HG03432 (cell line): ENCODE measurements around the gene OXGR1.
A peak's percentile ranks its signal among the peaks of the same experiment; 100 is the strongest.
"Not testable (repeated sequence)": the region's sequence is repeated elsewhere in the genome, so short reads cannot be mapped to it uniquely, and the experiment has no call there.

Source experiments
- ATAC-seq: cut with Tn5 transposase; IDR thresholded peaks from one replicate; pipeline ENCODE4 v1.9.1; 2021; ENCODE audit warnings: mild to moderate bottlenecking, moderate library complexity; ENCODE audit not compliant: unreplicated experiment

Gene OXGR1

DNA sequence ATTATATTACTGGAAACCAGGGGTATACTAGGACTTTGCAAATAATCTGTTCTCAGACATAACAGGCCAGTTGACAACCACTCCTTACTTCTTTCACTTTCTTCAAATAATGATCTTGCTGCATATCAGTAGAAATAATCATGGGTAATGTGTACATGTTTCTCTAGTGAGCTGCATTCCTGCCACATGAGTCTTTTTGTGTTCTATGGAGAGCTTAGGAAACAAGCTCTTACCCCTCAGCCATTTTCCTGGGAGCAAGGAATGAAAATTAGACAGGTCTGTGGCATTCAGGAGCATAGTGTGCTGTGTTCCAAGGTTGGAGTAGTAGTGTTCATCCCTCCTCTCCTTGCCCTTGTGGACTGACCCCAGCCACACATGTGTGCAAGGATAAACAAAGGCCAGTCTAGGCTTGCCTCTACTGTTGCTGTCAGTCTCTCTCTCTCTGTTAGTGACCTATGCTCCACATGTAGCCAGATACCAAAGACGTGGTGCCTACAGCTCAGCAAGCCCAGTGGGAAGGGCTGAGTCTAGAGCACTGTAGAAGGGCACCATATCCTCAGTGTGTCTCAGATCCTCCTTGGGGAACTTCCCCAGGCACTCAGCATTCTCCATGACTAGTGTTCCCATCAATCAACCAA is 11.5 kb upstream of the OXGR1 start:
- no peak for ATAC-seq

- ATAC-seq: no peak
These were observed 10.6 kb upstream of the OXGR1 start for GRCh38 chr13:97004886-97005285.

DNA sequence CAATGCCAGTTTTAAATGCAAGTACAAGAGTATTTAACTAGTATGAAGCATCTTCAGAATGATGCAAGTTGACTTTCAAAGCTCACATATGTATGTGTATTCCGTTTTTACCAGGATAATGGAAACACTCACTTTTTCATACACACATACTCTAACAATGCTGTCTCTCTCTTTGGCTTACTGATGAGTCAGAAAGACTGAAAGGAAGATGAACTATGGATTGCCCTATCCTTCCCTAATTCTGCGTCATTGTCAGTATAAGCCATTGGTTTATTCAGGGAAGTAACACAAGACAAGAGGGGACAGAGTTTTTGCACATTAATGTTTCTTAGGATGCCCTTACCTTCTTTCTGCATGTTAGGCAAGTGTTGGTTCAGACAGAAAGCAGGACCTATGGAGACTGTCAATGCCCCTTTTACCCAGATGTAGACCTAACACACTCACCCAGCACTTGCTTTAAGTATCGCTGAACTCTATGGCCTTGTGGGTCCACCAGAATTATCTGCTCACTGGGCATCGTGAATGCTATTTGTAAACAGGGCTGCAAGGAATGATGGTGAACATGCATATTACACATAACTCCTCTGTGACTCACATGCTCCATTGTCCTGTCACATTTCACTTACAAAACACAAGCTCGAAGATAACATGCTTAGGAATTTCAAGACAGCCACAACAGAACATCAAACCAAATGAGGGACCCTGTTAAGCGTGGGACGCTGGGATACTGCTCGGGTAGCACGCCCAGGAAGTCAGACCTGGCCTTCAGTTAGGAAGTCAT is 10.0 kb upstream of the OXGR1 start:
- ATAC-seq: no peak

DNA sequence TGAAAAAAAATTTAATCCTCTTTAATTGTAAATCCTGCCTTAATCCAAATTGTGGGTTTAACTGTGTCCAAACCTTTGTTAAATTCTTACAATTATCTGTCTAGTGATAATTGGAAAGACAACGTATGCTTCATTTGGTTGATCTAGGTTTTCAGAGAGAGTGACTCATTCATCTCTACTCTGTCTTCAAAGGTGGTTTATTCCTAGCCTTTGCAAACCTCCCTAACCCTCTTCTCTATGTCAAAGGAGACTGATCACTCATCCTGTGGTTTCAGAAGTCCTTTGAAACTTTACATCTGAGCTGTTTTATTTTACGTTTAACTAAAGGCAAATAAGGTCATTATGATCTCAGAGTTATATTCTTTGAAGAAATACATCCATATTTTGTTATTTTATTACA is 8.8 kb upstream of the OXGR1 start:
- no peak for ATAC-seq

DNA sequence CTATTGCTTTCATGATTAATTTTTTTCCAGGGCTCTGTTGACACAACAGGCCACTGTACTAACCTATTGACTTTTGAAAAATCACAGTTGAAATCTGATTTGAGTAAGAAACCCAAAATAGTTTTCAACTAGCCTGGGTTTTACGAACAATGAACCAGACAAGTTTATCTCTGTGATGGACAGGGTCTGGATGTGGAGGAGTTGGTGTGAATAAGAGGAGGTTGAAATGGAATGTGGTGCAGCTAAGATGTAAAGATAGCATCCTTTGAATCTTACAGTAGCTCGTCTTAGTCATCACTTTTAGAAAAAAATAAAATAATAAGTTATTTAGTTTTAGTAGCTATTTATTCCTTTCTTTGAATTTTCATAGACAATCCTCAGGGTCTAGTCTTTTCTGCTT is 8.3 kb upstream of the OXGR1 start:
- ATAC-seq: no peak

DNA sequence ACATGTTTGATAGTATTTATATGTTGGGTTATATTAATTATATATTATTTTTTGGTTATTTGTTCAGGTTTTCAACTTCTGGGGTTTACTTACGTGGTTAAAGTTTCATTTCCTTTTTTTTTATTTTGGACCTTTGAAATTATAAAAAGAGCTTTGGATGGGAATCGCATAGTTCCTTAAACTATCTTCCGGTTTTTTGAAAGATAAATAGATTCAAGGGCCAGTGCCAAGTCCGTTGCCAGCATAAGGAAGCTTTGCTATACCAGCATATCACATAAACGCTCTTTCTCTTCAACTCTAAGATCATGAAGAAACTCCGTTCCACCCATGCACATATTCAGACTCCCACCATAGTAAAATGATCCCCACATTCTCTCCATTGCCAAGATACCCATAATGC is 7.4 kb upstream of the OXGR1 start:
- no peak for ATAC-seq

DNA sequence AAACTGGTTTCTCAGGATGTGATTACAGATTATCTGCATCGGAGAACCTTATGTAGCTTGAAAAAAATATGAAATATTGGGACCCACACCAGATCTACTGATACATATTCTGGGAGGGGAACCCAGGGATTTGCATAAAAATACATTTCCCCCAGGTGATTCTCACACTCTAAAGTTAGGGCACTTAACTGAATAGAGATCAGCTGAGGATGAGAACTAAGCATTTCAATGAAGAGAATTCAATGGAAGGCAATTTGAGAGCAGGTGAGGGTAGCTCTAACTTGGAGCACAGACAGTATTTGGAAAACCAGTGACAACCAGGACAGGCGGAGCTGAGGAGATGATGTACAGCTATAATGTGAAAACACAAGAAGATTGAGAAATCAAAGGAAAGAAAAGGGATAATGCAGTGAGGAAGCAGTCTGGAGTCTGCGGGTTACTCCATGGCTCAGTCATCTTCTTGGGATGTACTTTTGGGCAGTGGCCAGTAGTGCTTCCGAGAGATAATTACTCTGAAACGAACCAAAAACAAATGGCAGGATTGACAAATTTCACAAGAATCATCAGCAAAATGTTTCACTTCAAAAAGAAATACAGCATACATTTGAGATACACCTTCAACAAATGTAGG is 6.1 kb upstream of the OXGR1 start:
- no peak for ATAC-seq

DNA sequence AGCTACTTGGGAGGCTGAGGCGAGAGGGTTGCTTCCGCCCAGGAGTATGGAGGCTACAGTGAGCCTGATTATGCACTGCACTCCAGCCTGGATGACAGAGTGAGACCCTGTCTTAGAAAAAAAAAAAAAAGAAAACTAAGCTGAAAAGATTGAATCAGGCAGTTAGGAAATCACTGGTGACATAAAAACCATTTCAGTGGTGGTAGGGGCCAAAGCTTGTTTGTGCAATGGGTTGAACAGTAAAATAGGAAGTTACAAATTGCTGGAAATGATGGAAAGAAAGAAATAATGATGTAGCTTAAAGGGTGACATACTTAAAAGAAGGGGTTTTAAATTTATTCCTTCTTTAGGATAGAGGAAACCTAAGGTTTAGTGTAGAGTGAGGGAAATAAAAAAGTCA is 4.8 kb upstream of the OXGR1 start:
- no peak for ATAC-seq

GRCh38 chr13:96998051-96998450 is 3.8 kb upstream of the OXGR1 start:
- ATAC-seq: no peak

DNA sequence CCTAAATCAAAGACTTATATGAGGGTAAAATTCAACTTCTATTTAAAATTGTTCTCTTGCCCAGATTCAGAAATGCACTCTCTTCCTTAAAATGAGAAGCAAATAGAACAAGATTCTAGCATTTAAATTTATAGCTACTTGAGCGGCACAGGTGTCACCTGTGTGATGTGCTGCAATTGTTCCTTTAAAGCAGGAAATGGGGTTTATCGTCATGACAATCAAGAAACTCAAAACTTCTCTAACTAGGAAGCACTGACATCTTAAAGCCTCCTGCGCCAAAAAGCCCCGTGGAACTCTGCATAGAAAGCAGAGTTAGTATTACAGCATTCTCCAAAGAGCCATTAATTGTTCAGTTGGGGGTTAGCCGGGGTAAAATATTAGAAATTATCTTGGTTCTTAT is 2.6 kb upstream of the OXGR1 start:
- no peak for ATAC-seq

DNA sequence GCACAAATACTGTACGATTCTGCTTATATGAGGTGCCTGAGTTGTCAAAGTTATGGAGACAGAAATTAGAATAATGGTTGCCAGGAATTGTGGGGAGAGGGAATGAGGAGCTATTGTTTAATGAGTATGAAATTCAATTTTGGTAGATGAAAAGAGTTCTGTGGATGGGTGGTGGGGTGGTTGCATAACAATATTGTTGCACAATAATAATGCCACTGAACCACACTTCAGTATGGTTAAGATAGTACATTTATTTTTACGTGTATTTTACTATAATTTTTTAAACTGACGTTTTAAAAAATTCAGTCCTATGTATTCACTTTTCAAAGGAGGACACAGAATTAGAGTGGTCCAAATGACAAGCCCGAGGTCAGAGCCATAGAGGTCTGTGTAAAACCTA is 1.8 kb upstream of the OXGR1 start:
- no peak for ATAC-seq

- ATAC-seq: no peak
These were observed 575 bp upstream of the OXGR1 start for GRCh38 chr13:96994858-96995243.

DNA sequence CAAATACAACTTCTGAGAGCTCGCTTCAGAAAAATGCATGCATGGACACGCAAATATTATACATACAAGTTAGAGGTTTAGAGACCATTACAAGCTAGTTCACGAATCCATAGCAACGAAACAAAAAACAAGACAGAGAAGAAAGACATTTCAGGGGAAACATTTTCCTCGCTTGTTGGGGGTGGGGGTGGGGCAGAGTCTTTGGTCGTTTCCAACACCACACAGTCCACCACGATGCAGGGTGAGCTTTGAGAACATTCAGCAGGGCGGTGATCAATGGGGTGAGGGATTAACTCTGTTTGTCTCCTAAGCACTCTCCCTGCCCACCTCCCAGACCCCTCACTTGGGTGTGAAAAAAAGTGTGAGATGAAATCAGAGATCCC is 651 bp downstream of the OXGR1 start:
- no peak for ATAC-seq

DNA sequence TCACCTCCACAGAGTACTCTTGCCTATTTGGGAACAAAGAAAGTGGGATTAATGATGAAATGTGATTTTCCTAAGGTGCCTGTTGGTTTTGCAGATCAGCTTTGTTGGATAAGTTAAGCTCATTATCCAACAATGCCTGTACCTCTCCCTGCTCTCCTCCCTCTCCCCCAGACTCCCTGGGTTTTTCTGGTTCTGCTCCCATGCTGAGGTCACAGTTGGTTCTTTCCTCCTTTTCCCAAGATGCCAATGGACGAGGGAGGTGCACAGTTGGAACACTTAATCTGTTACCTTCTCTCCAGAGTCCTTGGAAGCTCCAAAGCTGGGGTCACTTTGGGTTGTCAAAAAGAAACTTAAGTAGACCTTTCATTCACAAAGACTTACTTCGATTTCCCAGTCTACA is 1.6 kb downstream of the OXGR1 start:
- ATAC-seq: no peak

DNA sequence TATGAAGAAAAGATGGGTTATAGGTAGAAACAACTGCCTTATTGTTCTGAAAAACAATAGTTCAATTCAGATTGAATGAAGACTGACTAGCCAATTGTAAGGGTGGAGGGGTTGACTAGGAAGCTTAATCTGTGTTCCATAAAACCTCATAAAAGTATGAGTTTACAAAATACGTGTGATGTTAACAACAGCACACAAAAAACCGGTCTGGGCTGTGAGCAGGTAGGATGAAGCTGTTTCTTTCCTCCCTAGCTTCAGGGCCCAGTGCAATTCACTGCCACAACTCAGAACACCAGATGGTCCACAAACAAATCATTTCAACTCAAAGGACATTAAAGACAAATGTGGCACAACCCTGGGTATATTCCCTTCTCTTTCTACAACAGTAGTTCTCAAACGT is 3.2 kb downstream of the OXGR1 start:
- ATAC-seq: no peak

DNA sequence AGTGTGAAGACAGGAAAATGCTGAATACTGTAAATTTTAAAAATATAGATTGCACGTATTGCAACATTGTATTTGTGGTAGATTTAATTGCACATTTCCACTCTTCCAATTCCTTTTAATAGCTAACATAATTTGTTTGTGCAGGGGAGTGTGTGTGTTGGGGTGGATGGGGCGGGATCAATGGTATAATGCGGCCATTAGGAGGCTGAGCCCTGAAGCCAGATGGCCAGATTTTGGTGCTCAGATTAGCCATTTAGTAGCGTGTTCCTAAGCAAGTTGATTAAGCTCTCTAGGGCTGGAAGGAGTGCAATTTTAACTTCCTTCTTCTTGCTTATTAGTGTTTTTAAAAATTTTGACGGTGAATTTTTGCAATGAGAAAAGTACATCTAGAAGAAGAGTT is 5.8 kb downstream of the OXGR1 start:
- no peak for ATAC-seq

DNA sequence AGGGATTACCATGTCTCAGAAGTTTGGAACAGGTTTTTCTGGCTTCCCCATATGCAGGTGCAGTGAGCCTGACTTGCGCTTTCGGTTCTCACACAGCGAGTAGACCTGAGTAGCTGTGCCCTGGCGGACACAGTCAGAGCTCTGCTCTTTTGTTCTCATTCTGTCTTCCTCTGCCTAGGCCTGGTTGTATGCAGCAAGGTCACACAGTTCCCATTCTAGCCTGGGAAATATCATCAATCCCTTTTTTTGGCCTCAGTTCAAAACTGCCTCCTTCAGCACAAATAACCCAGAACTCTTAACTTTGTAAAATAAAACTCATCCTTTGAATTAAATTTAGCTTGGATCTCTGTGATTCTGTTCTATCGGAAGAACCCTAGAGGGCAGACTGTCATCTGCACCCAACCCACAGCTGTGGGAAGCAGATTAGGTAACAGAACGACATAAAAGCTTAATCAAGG is 10.2 kb downstream of the OXGR1 start:
- ATAC-seq: peak; percentile 100

DNA sequence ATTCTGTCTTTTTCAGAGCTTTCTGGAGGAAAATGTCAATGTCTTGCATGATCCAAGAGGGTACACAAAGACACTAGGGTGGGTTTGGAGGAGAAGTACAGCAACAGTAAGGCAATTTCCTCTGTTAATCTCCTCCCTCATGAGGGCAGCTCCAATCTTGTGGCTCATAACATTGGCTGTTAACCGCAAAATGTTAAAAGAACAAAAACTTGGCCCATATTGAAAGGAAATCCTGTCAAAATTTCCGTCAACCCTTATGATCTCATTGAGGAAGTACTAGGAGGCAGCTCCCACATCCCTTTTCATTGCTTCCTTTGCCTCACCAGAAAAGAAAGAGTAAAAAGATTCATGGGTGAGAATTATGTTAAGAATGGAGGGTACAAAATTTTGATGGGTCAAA is 11.6 kb downstream of the OXGR1 start:
- ATAC-seq: no peak

DNA sequence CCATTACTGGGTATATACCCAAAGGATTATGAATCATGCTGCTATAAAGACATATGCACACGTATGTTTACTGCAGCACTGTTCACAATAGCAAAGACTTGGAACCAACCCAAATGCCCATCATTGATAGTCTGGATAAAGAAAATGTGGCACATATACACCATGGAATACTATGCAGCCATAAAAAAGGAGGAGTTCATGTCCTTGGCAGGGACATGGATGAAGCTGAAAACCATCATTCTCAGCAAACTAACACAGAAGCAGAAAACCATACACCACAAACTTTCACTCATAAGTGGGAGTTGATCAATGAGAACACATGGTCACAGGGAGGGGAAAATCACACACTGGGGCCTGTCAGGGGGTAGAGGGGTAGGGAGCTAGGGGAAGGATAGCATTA is 14.4 kb downstream of the OXGR1 start:
- not testable (repeated sequence) for ATAC-seq

- no peak for ATAC-seq
These were observed 26.2 kb downstream of the OXGR1 start for GRCh38 chr13:96968027-96968426.

- no peak for ATAC-seq
These were observed 27.0 kb downstream of the OXGR1 start for GRCh38 chr13:96967248-96967745.
